Endodermal cell (in vitro differentiated cells): ENCODE data around the gene PIAS1. TPM values are rescaled to one million over a fixed set of nuclear protein-coding genes. Genes with fewer than 3 reads are reported as not detected.
"Not testable (repeated sequence)": the region's sequence is repeated elsewhere in the genome, so short reads cannot be mapped to it uniquely, and the experiment has no call there.

Source experiments
- DNase-seq: peaks from one replicate; pipeline ENCODE4 v3.0.0-alpha.2; 2017
- H3K27ac ChIP-seq: 2 replicates; pipeline ENCODE4 v1.5.1; 2013; ENCODE audit warnings: mild to moderate bottlenecking, low read depth, low read length, moderate library complexity
- H3K27me3 ChIP-seq: 2 replicates; pipeline ENCODE4 v1.6.1; 2013; ENCODE audit warnings: mild to moderate bottlenecking, low read length, moderate library complexity; ENCODE audit not compliant: insufficient read depth, control insufficient read depth, poor library complexity, severe bottlenecking
- H3K36me3 ChIP-seq: 2 replicates; pipeline ENCODE4 v1.7.0; 2013; ENCODE audit warnings: mild to moderate bottlenecking, low read length, moderate library complexity; ENCODE audit not compliant: control insufficient read depth, insufficient read depth
- H3K4me1 ChIP-seq: one replicate; pipeline ENCODE4 v1.7.0; 2013; ENCODE audit warnings: low read length; ENCODE audit not compliant: control insufficient read depth, insufficient read depth
- H3K4me3 ChIP-seq: 2 replicates; pipeline ENCODE4 v1.5.1; 2013; ENCODE audit warnings: mild to moderate bottlenecking, low read length, moderate library complexity
- H3K9ac ChIP-seq: 2 replicates; pipeline ENCODE4 v1.6.1; 2013; ENCODE audit warnings: mild to moderate bottlenecking, low read length, moderate library complexity; ENCODE audit not compliant: poor library complexity, severe bottlenecking; ENCODE audit errors: extremely low read depth
- H3K9me3 ChIP-seq: 2 replicates; pipeline ENCODE4 v1.6.1; 2013; ENCODE audit warnings: mild to moderate bottlenecking, low read length, moderate library complexity; ENCODE audit not compliant: control insufficient read depth
- H3K27ac Mint-ChIP-seq: 2 replicates; pipeline ENCODE4 v1.8.0; 2020; ENCODE audit warnings: mixed read lengths
- H3K27me3 Mint-ChIP-seq: 2 replicates; pipeline ENCODE4 v1.8.0; 2021; ENCODE audit warnings: mild to moderate bottlenecking, mixed read lengths; ENCODE audit not compliant: insufficient read depth
- H3K36me3 Mint-ChIP-seq: 2 replicates; pipeline ENCODE4 v1.8.0; 2020; ENCODE audit warnings: low read depth, mixed read lengths
- H3K4me1 Mint-ChIP-seq: 2 replicates; pipeline ENCODE4 v1.8.0; 2020; ENCODE audit warnings: mixed read lengths
- H3K4me3 Mint-ChIP-seq: 2 replicates; pipeline ENCODE4 v1.8.0; 2020; ENCODE audit warnings: mild to moderate bottlenecking, moderate library complexity, mixed read lengths
- H3K9me3 Mint-ChIP-seq: 2 replicates; pipeline ENCODE4 v1.8.0; 2020; ENCODE audit warnings: mild to moderate bottlenecking, mixed read lengths
- WGBS, 2 experiments: methylation state at CpG; one replicate each; pipeline versions ENCODE4 v1.1.5 to v1.1.7; 2013; ENCODE audit warnings: missing lambda C conversion rate in 2 of 2, mixed read lengths in 1 of 2; ENCODE audit not compliant: insufficient coverage in 1 of 2, insufficient read length in 1 of 2; 5-methylcytosine and 5-hydroxymethylcytosine counted together
- total RNA-seq, 2 donors: library from RNA; stranded (reverse); fragmentation: NEBNext Ultra II Directional in 1 of 2; extraction: Animal tissue kit (Norgen Biotek cat#: 25700) in 1 of 2; gene quantifications; 2 replicates in 1 of 2; 3 replicates in 1 of 2; pipeline ENCODE4 v1.2.1, GENCODE V29; 2021
- TF ChIP-seq, protein P1 (sequence below): fragments of 200-600 bp; sonication (generic); conservative IDR thresholded peaks from 2 replicates; pipeline ENCODE4 v1.5.0; 2021; ENCODE audit warnings: antibody characterized with exemption, mild to moderate bottlenecking

The PIAS1 gene
- total RNA-seq, 2 donors from 2014 or later = 38.0 to 40.1 TPM

DNA sequence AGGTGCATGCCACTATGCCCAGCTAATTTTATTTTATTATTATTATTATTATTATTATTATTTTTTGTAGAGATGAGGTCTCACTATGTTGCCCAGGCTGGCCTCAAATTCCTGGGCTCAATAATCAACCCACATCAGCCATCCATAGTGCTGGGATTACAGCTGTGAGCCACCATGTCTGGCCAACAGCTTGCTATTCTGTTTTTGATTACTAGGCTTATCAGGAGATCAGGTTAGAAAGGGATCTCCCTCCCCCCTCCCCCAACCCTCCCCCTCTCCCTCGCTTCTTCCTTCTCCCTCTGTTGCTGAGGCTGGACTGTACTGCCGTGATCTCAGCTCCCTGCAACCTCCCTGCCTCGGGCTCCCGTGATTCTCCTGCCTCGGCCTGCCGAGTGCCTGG, 166.9 kb downstream of the PIAS1 start:
- Histone ChIP-seq H3K27ac (no peak overlapping the region), H3K36me3 (peaks cover 51% of the 10 kb centered on the region), H3K9me3 (peaks cover 28% of the 10 kb centered on the region), H3K4me3 (no peak overlapping the region), H3K27me3 (no peaks in the 10 kb centered on the region), H3K9ac (no peak overlapping the region), H3K4me1 (no peaks in the 10 kb centered on the region)
- DNase-seq = no peak
- TF ChIP-seq, protein P1, sequence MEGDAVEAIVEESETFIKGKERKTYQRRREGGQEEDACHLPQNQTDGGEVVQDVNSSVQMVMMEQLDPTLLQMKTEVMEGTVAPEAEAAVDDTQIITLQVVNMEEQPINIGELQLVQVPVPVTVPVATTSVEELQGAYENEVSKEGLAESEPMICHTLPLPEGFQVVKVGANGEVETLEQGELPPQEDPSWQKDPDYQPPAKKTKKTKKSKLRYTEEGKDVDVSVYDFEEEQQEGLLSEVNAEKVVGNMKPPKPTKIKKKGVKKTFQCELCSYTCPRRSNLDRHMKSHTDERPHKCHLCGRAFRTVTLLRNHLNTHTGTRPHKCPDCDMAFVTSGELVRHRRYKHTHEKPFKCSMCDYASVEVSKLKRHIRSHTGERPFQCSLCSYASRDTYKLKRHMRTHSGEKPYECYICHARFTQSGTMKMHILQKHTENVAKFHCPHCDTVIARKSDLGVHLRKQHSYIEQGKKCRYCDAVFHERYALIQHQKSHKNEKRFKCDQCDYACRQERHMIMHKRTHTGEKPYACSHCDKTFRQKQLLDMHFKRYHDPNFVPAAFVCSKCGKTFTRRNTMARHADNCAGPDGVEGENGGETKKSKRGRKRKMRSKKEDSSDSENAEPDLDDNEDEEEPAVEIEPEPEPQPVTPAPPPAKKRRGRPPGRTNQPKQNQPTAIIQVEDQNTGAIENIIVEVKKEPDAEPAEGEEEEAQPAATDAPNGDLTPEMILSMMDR = no peak
- no peak overlapping the region for H3K27ac Mint-ChIP-seq
- H3K36me3 Mint-ChIP-seq = peaks cover 67% of the 10 kb centered on the region
- H3K4me3 Mint-ChIP-seq = no peak overlapping the region
- no peaks in the 10 kb centered on the region for H3K27me3 Mint-ChIP-seq
- H3K4me1 Mint-ChIP-seq = no peaks in the 10 kb centered on the region
- WGBS, 2 experiments = 93 to 100% methylated on average over 4 to 5 of the region's 6 CpGs
- H3K9me3 Mint-ChIP-seq = peaks cover 39% of the 10 kb centered on the region

- H3K4me3 Mint-ChIP-seq, H3K4me1 Mint-ChIP-seq, H3K27me3 ChIP-seq, H3K9ac ChIP-seq, H3K27me3 Mint-ChIP-seq, DNase-seq, H3K27ac Mint-ChIP-seq, H3K4me1 ChIP-seq, H3K27ac ChIP-seq, H3K4me3 ChIP-seq: not testable (repeated sequence)
- Histone ChIP-seq H3K9me3 (peaks cover 28% of the 10 kb centered on the region), H3K36me3 (peaks cover 42% of the 10 kb centered on the region)
- H3K36me3 Mint-ChIP-seq = peaks cover 63% of the 10 kb centered on the region
- peaks cover 39% of the 10 kb centered on the region for H3K9me3 Mint-ChIP-seq
- WGBS, 2 experiments = 87 to 91% methylated on average over 28 to 54 of the region's 55 CpGs
These were observed 167.7 kb downstream of the PIAS1 start for GRCh38 chr15:68221530-68222431.

DNA sequence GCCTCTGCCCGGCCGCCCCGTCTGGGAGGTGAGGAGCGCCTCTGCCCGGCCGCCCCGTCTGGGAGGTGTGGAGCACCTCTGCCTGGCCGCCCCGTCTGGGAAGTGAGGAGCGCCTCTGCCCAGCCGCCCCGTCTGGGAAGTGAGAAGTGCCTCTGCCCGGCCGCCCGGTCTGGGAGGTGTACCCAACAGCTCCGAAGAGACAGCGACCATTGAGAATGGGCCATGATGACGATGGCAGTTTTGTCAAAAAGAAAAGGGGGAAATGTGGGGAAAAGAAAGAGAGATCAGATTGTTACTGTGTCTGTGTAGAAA, 168.3 kb downstream of the PIAS1 start:
- not testable (repeated sequence) for H3K4me3 Mint-ChIP-seq, H3K27me3 Mint-ChIP-seq, H3K4me1 Mint-ChIP-seq, DNase-seq, H3K4me3 ChIP-seq, H3K27ac Mint-ChIP-seq, H3K27ac ChIP-seq, H3K4me1 ChIP-seq, H3K27me3 ChIP-seq, H3K9ac ChIP-seq
- peaks cover 39% of the 10 kb centered on the region for H3K9me3 Mint-ChIP-seq
- peaks cover 36% of the 10 kb centered on the region for H3K36me3 ChIP-seq
- peaks cover 57% of the 10 kb centered on the region for H3K36me3 Mint-ChIP-seq
- H3K9me3 ChIP-seq = peaks cover 28% of the 10 kb centered on the region
- WGBS, 2 experiments = 92% methylated on average over 17 of the region's 18 CpGs; no CpG with 5 or more reads in 1 of the 2 experiments

GRCh38 chr15:68223171-68223570, 169.1 kb downstream of the PIAS1 start:
- H3K27ac ChIP-seq = no peak overlapping the region

More at GRCh38 chr15:68223171-68223570, 169.1 kb downstream of the PIAS1 start:
- H3K4me3 Mint-ChIP-seq = no peak overlapping the region
- Histone ChIP-seq H3K9ac (no peak overlapping the region), H3K9me3 (peaks cover 28% of the 10 kb centered on the region), H3K4me3 (peak overlapping the region; percentile 72), H3K27me3 (no peaks in the 10 kb centered on the region), H3K36me3 (peaks cover 28% of the 10 kb centered on the region), H3K4me1 (no peaks in the 10 kb centered on the region)
- TF ChIP-seq, protein P1 = no peak
- DNase-seq = no peak
- peaks cover 49% of the 10 kb centered on the region for H3K36me3 Mint-ChIP-seq
- 95 to 100% methylated on average over 6 of the region's 6 CpGs for WGBS, 2 experiments
- no peaks in the 10 kb centered on the region for H3K27me3 Mint-ChIP-seq
- H3K4me1 Mint-ChIP-seq = peaks cover 7% of the 10 kb centered on the region
- no peak overlapping the region for H3K27ac Mint-ChIP-seq
- H3K9me3 Mint-ChIP-seq = peaks cover 39% of the 10 kb centered on the region
